Neuronal stem cell (in vitro differentiated cells): ENCODE results near the gene POC5.
"Not testable (repeated sequence)": the region's sequence is repeated elsewhere in the genome, so short reads cannot be mapped to it uniquely, and the experiment has no call there.

Source experiments
- DNase-seq: peaks from one replicate; pipeline ENCODE4 v3.0.0-alpha.2; 2013; ENCODE audit warnings: low spot score
- H2AFZ ChIP-seq: one replicate; pipeline ENCODE4 v1.6.1; 2013; ENCODE audit warnings: mild to moderate bottlenecking, low read length, inconsistent platforms
- H2AK5ac ChIP-seq: 2 replicates; pipeline ENCODE4 v1.6.1; 2013; ENCODE audit warnings: low read depth, mild to moderate bottlenecking, inconsistent platforms, low read length, moderate library complexity, mixed read lengths
- H2BK120ac ChIP-seq: 2 replicates; pipeline ENCODE4 v1.6.1; 2013; ENCODE audit warnings: low read depth, mild to moderate bottlenecking, inconsistent platforms, low read length, moderate library complexity, mixed read lengths
- H2BK12ac ChIP-seq: one replicate; pipeline ENCODE4 v1.6.1; 2013; ENCODE audit warnings: low read length, inconsistent platforms
- H2BK15ac ChIP-seq: 2 replicates; pipeline ENCODE4 v1.6.1; 2013; ENCODE audit warnings: mild to moderate bottlenecking, low read length, inconsistent platforms, mixed read lengths
- H2BK5ac ChIP-seq: one replicate; pipeline ENCODE4 v1.6.1; 2013; ENCODE audit warnings: inconsistent platforms, mild to moderate bottlenecking, low read length, moderate library complexity
- H3K14ac ChIP-seq: one replicate; pipeline ENCODE4 v1.6.1; 2013; ENCODE audit warnings: low read length, inconsistent platforms
- H3K18ac ChIP-seq: 2 replicates; pipeline ENCODE4 v1.6.1; 2013; ENCODE audit warnings: low read length, inconsistent platforms
- H3K23ac ChIP-seq: 2 replicates; pipeline ENCODE4 v1.6.1; 2013; ENCODE audit warnings: low read depth, mild to moderate bottlenecking, mixed read lengths, low read length, inconsistent platforms; ENCODE audit not compliant: poor library complexity
- H3K27ac ChIP-seq: replicated peaks from 3 replicates; pipeline ENCODE4 v1.5.1; 2013; ENCODE audit warnings: low read length, inconsistent platforms
- H3K27me3 ChIP-seq, 3 experiments: 2 replicates each; pipeline ENCODE4 v1.6.1; 2013; ENCODE audit warnings: low read length in 3 of 3, mild to moderate bottlenecking in 2 of 3, inconsistent platforms in 1 of 3, low read depth in 1 of 3, mixed read lengths in 1 of 3, moderate library complexity in 1 of 3; ENCODE audit not compliant: control insufficient read depth in 3 of 3, insufficient read depth in 3 of 3
- H3K36me3 ChIP-seq, 2 donors: replicated peaks in 1 of 2; 2 replicates each; pipeline ENCODE4 v1.6.1; 2013; ENCODE audit warnings: low read length in 2 of 2; ENCODE audit not compliant: control insufficient read depth in 2 of 2, insufficient read depth in 2 of 2
- H3K4ac ChIP-seq: 2 replicates; pipeline ENCODE4 v1.6.1; 2013; ENCODE audit warnings: inconsistent platforms, mild to moderate bottlenecking, low read length, moderate library complexity
- H3K4me1 ChIP-seq, 2 donors: 1 replicate in 1 of 2; 2 replicates in 1 of 2; pipeline ENCODE4 v1.6.1; 2013; ENCODE audit warnings: low read length in 2 of 2, low read depth in 1 of 2; ENCODE audit not compliant: control insufficient read depth in 2 of 2, insufficient read depth in 1 of 2
- H3K4me2 ChIP-seq: one replicate; pipeline ENCODE4 v1.6.1; 2013; ENCODE audit warnings: mild to moderate bottlenecking, low read length, inconsistent platforms; ENCODE audit not compliant: insufficient read depth, poor library complexity, severe bottlenecking
- H3K4me3 ChIP-seq, 2 donors: 2 replicates each; pipeline ENCODE4 v1.5.1; 2013; ENCODE audit warnings: low read length in 2 of 2, mild to moderate bottlenecking in 2 of 2, inconsistent platforms in 1 of 2, moderate library complexity in 1 of 2
- H3K79me1 ChIP-seq: one replicate; pipeline ENCODE4 v1.6.1; 2013; ENCODE audit warnings: low read depth, mild to moderate bottlenecking, inconsistent platforms, low read length, moderate library complexity
- H3K9ac ChIP-seq: one replicate; pipeline ENCODE4 v1.6.1; 2013; ENCODE audit warnings: mild to moderate bottlenecking, low read depth, low read length, inconsistent platforms; ENCODE audit not compliant: poor library complexity
- H3K9me3 ChIP-seq, 2 donors: replicated peaks in 1 of 2; 2 replicates each; pipeline versions ENCODE3 to v1.6.1; 2013; ENCODE audit warnings: low read length in 2 of 2, mild to moderate bottlenecking in 2 of 2, inconsistent platforms in 1 of 2, low read depth in 1 of 2, mixed read lengths in 1 of 2, moderate library complexity in 1 of 2; ENCODE audit not compliant: control insufficient read depth in 2 of 2, insufficient read depth in 1 of 2
- H4K8ac ChIP-seq: one replicate; pipeline ENCODE4 v1.6.1; 2013; ENCODE audit warnings: low read depth, mild to moderate bottlenecking, inconsistent platforms, low read length, moderate library complexity
- H4K91ac ChIP-seq: one replicate; pipeline ENCODE4 v1.6.1; 2013; ENCODE audit warnings: low read length, low read depth, mild to moderate bottlenecking, inconsistent platforms; ENCODE audit not compliant: poor library complexity
- WGBS, 2 donors: extraction: QIAGEN DNeasy Blood & Tissue Kit; methylation state at CpG; one replicate each; pipeline ENCODE4 v1.1.7; 2013; ENCODE audit warnings: missing lambda C conversion rate in 2 of 2, mixed read lengths in 1 of 2; ENCODE audit not compliant: insufficient read length in 2 of 2, insufficient replicate concordance in 1 of 2; ENCODE audit errors: extremely low coverage in 2 of 2; 5-methylcytosine and 5-hydroxymethylcytosine counted together

POC5 gene

GRCh38 chr5:75726224-75726623 lies 9.0 kb upstream of the POC5 start:
- not testable (repeated sequence) for H3K79me1 ChIP-seq, H3K23ac ChIP-seq, H2AK5ac ChIP-seq, H2BK120ac ChIP-seq, H3K9me3 ChIP-seq, H3K27ac ChIP-seq, DNase-seq, H4K91ac ChIP-seq, H3K4me3 ChIP-seq, H2BK12ac ChIP-seq, H3K18ac ChIP-seq, H3K36me3 ChIP-seq, H3K4ac ChIP-seq, H3K4me2 ChIP-seq, H3K14ac ChIP-seq, H2BK15ac ChIP-seq, H2AFZ ChIP-seq, H4K8ac ChIP-seq, H3K9ac ChIP-seq, H3K4me1 ChIP-seq, H2BK5ac ChIP-seq
- peaks cover 0 to 12% (median 0%) of the 10 kb centered on the region in 3 experiments for H3K27me3 ChIP-seq

GRCh38 chr5:75723378-75723777 lies 6.1 kb upstream of the POC5 start:
- no peak overlapping the region for H3K27ac ChIP-seq
- H2AK5ac ChIP-seq = no peak overlapping the region
- no peak overlapping the region for H3K4me3 ChIP-seq
- H3K23ac ChIP-seq = no peak overlapping the region
- no peak overlapping the region for H3K4me2 ChIP-seq
- no peak overlapping the region for H2AFZ ChIP-seq
- no peak overlapping the region for H3K18ac ChIP-seq
- no peaks in the 10 kb centered on the region for H3K4me1 ChIP-seq
- no peaks in the 10 kb centered on the region for H3K79me1 ChIP-seq
- H2BK12ac ChIP-seq = no peak overlapping the region
- no peak overlapping the region for H3K9ac ChIP-seq
- peaks cover 0 to 16% (median 0%) of the 10 kb centered on the region in 3 experiments for H3K27me3 ChIP-seq
- H4K8ac ChIP-seq = no peak overlapping the region
- no peak overlapping the region for H3K4ac ChIP-seq
- H3K9me3 ChIP-seq = no peaks in the 10 kb centered on the region
- no peak overlapping the region for H2BK15ac ChIP-seq
- DNase-seq = no peak
- no peak overlapping the region for H3K14ac ChIP-seq
- H2BK5ac ChIP-seq = no peak overlapping the region
- H2BK120ac ChIP-seq = no peak overlapping the region
- no CpG with 5 or more reads among the region's 1 CpG for WGBS, 2 donors
- H3K36me3 ChIP-seq = no peaks in the 10 kb centered on the region
- H4K91ac ChIP-seq = no peak overlapping the region

DNA sequence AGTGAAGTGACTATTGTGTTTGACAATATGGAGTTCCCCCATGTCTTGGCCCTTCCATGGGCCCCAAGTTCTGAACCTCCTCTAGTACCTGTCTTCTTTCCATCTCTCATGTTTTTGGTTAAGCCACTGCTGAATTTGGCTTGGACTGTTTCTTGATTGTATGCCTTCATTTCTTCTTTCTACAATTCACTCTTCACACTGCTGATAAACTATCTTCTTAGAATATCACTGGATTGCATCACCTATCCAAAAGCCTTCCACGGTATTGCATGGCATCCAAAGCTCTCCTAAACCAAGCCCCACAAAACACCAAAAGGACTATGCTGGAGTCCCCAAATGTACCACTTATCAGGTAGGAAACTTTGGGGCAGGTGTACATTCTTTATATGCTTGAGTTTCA lies 4.3 kb upstream of the POC5 start:
- H2AK5ac ChIP-seq = no peak overlapping the region
- H4K91ac ChIP-seq = no peak overlapping the region
- no peak overlapping the region for H3K14ac ChIP-seq
- no peak overlapping the region for H2AFZ ChIP-seq
- peaks cover 0 to 12% (median 0%) of the 10 kb centered on the region in 3 experiments for H3K27me3 ChIP-seq
- H2BK120ac ChIP-seq = no peak overlapping the region
- WGBS, 2 donors = no CpG with 5 or more reads among the region's 1 CpG
- H2BK5ac ChIP-seq = no peak overlapping the region
- no peak overlapping the region for H3K4ac ChIP-seq
- no peaks in the 10 kb centered on the region for H3K9me3 ChIP-seq
- H2BK15ac ChIP-seq = no peak overlapping the region
- no peak overlapping the region for H3K4me3 ChIP-seq
- H3K36me3 ChIP-seq = no peaks in the 10 kb centered on the region
- H3K79me1 ChIP-seq = no peaks in the 10 kb centered on the region
- H4K8ac ChIP-seq = no peak overlapping the region
- H2BK12ac ChIP-seq = no peak overlapping the region
- DNase-seq = no peak
- no peak overlapping the region for H3K18ac ChIP-seq
- no peak overlapping the region for H3K4me2 ChIP-seq
- H3K27ac ChIP-seq = no peak overlapping the region
- H3K4me1 ChIP-seq = peaks cover 0 to 3% of the 10 kb centered on the region in 2 donors
- no peak overlapping the region for H3K23ac ChIP-seq
- no peak overlapping the region for H3K9ac ChIP-seq

GRCh38 chr5:75720882-75721281 lies 3.6 kb upstream of the POC5 start:
- no peak overlapping the region for H2BK5ac ChIP-seq
- no peak overlapping the region for H4K8ac ChIP-seq
- H3K36me3 ChIP-seq = no peaks in the 10 kb centered on the region
- no peak overlapping the region for H3K23ac ChIP-seq
- H3K79me1 ChIP-seq = no peaks in the 10 kb centered on the region
- H2AFZ ChIP-seq = no peak overlapping the region
- H3K4me2 ChIP-seq = no peak overlapping the region
- peaks cover 2 to 3% of the 10 kb centered on the region in 2 donors for H3K4me1 ChIP-seq
- H2BK120ac ChIP-seq = no peak overlapping the region
- H3K18ac ChIP-seq = no peak overlapping the region
- H3K14ac ChIP-seq = no peak overlapping the region
- peak overlapping the region in 1 of 2 donors; percentile 57 for H3K4me3 ChIP-seq
- H4K91ac ChIP-seq = no peak overlapping the region
- peaks cover 0 to 12% (median 0%) of the 10 kb centered on the region in 3 experiments for H3K27me3 ChIP-seq
- DNase-seq = no peak
- H3K27ac ChIP-seq = no peak overlapping the region
- no peak overlapping the region for H3K4ac ChIP-seq
- H3K9me3 ChIP-seq = no peaks in the 10 kb centered on the region
- WGBS, 2 donors = no CpG with 5 or more reads among the region's 5 CpGs
- no peak overlapping the region for H2BK15ac ChIP-seq
- no peak overlapping the region for H3K9ac ChIP-seq
- no peak overlapping the region for H2AK5ac ChIP-seq
- no peak overlapping the region for H2BK12ac ChIP-seq
